Fibroblast of skin of scalp (primary cell): ENCODE measurements around the gene OR1L8. TPM values are rescaled to one million over a fixed set of nuclear protein-coding genes. Genes with fewer than 3 reads are reported as not detected.
"Not testable (repeated sequence)": the region's sequence is repeated elsewhere in the genome, so short reads cannot be mapped to it uniquely, and the experiment has no call there.

Experiments
- DNase-seq: peaks from one replicate; pipeline ENCODE4 v3.0.0-alpha.2; 2013
- polyA plus RNA-seq, 2 experiments: library from polyadenylated mRNA; unstranded; fragments of 120-200 nt; gene quantifications; one replicate each; pipeline ENCODE4 v1.2.1, GENCODE V29; 2013; ENCODE audit not compliant: insufficient read length in 2 of 2

Gene OR1L8, protein sequence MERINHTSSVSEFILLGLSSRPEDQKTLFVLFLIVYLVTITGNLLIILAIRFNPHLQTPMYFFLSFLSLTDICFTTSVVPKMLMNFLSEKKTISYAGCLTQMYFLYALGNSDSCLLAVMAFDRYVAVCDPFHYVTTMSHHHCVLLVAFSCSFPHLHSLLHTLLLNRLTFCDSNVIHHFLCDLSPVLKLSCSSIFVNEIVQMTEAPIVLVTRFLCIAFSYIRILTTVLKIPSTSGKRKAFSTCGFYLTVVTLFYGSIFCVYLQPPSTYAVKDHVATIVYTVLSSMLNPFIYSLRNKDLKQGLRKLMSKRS
- polyA plus RNA-seq (2013, experiment 1 of 2; ENCODE audit: insufficient read length): not detected
- polyA plus RNA-seq (2013, experiment 2 of 2; ENCODE audit: insufficient read length): not detected

DNA sequence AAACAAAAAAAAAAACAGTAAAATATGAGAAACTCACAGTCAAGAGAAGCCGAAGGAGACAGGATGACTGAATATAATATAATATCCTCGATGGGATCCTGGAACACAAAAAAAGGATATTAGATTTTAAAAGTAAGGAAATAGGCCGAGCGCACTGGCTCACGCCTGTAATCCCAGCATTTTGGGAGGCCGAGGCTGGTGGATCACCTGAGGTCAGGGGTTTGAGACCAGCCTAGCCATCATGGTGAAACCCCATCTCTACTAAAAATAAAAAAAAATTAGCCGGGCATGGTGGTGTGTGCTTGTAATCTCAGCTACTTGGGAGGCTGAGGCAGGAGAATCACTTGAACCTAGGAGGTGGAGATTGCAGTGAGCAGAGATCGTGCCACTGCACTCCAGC lies at the start of gene OR1L8:
TSS of gene OR1L8 (minus strand) at position 101 of the 400 bp plus-strand sequence. CDS start 14,907 bp downstream, outside the sequence.
- DNase-seq: not testable (repeated sequence)

DNA sequence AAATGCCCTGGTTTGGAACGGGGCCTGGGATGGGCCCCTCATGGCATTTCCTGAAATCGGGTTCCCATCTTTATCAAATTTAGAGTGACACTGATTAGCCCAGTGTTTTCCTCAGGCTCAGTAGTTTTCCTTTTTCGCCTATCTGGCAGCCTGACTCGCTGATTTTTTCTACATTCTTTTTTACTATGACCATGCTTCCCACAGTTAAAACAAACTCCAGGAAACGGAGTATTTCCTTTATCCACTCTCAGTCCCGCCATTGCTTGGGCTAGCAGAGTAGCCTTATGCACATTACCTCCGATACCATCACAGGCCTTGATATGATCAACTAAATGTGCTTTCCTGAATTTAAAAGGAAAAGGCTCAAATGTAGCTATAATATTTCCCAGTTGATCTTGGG lies 36.8 kb upstream of the OR1L8 start:
- DNase-seq: no peak

DNA sequence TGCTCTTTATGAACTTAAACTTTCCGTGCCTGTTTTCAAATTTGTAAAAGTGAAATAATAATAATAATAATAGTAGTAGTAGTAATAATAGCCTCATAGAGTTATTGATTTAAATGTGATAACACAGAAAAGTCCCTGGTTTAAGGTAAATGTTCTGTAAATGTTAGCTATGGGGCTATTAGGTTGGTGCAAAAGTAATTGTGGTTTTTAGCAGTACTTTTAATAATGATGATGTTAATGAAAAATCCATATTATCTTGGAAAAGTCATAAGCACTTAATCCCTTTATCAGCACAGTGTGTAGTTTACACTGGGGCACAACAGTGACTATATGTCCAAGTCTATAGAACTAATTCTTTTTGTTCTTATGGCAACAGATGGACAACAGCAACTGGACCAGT lies 31.2 kb upstream of the OR1L8 start, which contains the start of gene OR1Q1:
TSS of gene OR1Q1 (plus strand) at position 377 of the 400 bp plus-strand sequence. CDS start at position 377, 0 bp downstream.
- DNase-seq: no peak

DNA sequence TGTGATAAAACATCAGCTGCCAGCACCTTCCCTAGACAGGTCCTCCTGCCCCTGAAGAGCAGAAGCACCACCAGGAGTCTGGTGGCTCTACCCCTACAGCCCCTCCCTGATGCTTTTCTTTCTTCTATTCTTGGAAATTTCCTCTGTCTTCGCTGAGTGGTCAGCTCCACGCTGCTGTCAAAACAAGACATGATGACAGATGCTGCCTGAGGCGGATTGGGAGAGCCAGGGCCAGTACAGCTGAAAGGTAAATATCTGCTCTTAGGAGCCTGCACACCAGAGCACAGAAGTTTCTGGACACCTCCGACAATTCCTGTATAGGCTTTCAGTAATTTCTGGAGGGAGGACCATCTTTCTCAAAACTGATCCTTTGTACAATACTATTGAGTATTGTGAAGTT lies 26.6 kb upstream of the OR1L8 start:
- no peak for DNase-seq

DNA sequence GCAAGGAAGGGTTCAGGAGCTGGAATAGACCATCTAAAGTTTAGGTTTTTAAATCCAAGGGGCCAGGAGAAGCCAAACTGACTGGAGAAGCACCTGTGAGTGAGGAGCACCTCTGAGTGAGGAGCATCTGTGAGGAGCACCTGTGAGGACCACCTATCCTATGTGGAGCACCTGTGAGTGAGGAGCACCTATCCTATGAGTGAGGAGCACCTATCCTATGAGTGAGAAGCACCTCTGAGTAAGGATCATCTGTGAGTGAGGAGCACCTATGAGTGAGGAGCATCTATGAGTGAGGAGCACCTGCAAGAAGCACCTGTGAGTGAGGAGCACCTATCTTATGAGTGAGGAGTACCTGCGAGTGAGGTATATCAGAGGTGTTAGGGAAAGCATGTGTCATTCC lies 23.4 kb upstream of the OR1L8 start:
- no peak for DNase-seq

DNA sequence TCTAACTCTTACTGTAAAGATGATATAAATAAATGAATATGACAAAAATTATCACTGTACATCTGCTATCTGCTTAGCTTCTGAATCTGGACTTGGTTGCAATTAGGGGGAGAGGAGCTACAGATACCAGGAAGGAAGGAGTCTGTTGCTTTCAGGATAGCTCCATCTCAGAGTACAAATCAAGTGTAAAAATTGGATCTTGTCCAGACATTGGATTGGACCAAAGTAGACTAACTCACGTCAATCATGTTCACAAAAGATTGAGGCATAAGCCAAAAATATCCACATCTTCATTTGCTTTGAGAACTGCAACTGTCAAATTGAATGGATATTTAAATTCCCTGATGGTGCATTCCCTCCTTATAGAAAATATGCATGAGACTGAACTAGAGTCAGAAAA lies 22.5 kb upstream of the OR1L8 start:
- no peak for DNase-seq

DNA sequence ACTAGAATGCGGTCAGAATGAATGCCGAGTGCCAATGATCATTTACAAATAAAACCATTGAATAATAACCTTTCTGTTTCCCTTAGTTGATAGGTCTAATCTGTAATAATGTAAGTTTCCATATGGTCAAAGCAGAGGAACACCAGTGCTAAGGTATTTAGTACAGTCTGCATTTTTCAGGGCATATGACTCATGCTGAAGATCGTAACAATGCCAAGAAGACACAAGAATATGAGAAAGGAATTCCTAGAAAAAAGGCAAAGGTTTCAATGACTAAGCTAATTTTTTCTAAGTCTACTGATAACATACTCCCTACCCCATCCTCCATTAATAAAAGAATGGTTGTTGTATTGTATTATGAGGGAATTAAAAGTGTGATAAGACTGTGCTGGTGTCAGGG lies 2.8 kb downstream of the OR1L8 start:
- DNase-seq: peak; percentile 1

DNA sequence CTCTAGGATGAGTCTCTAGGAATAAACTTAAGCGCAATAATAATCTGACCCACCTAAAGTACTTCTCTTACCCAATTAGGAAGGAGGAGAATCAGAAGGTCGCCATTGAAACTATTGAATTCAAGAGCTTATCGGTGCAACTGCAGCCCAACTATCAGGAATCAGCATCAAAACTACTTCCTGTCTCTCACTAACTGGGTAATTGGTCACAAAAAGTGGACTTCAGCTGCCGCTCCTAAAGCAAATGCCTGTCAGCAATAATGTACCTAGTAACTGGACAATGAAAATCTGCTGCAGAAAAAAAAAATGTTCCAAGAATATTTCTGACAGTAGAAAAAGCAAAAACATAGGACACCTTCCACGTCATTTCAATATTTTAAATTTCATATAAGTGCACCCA lies 3.3 kb downstream of the OR1L8 start:
- no peak for DNase-seq

DNA sequence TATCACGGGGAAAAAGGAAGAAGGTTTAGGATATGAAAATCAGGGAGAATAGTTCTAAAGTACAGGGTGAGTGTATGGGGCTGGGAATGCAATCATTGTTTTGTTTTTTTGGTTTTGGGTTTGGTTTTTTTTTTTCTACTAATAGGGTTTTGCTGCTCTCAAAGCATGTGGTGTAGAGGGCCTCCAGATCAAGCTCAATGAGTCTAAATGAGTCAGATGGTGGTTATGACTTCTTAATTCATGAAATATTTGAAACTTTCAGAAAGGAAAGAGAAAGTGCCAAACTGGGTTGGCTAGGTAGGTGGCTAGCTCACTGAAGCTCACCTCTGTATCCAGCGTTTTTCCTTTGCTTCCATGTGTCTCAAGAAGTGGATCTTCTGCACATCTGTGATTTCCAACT lies 10.7 kb downstream of the OR1L8 start:
- no peak for DNase-seq

DNA sequence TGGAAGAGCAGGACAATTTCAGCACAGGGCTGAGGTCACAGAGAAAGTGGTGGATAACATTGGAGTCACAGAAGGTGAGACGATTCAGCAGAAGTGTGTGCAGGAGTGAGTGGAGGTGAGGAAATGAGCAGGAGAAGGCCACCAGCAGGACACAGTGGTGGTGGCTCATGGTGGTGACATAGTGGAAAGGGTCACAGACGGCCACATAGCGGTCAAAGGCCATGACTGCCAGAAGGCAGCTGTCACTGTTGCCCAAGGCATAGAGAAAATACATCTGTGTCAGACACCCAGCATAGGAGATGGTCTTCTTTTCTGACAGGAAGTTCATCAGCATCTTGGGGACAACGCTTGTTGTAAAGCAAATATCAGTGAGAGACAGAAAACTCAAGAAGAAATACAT lies 15.3 kb downstream of the OR1L8 start:
- no peak for DNase-seq

DNA sequence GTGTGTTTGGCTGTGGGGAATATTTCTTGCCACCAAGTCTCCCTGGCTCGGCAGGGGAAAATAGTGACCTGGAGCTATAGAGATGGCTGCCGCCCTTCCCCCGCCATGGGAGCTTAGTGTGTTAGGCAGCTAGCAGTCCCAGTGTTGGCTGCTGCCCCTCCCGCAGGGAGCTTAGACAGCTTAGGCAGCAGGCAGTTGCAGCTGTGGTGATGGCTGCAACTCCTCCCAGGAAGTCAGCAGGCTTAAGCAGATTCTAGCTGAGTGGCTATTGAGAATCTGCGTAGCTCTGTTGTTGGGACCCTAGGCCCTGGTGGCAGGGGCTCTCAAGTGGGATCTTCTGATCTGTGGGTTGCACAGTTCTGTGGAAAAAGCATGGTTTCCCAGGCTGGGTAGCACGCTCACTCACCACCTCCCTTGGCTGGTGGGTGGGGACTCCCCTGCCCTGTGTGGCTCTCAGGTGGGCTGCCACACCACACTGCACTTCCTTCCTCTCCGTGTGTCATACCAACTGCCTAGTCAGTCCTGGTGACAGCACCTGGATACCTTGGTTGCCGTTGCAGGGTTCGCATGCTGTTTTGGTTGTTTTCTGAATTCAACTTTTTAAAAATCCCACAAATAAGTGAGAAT lies 20.9 kb downstream of the OR1L8 start:
- DNase-seq: no peak

DNA sequence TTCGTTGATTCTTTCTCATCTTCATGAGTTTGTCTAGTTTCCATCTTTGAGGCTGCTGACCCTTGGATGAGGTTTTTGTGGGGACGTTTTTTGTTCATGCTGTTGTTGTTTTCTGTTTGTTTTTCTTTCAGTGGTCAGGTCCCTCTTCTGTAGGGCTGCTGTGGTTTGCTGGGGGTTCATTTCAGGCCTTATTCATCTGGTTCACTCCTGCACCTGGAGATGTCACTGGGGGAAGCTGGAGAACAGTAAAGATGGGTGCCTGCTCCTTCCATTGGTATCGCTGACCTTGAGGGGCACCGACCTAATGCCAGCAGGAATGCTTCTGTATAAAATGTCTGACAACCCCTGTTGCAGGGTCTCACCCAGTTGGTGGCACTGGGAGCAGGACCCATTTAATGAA lies 21.7 kb downstream of the OR1L8 start:
- no peak for DNase-seq

DNA sequence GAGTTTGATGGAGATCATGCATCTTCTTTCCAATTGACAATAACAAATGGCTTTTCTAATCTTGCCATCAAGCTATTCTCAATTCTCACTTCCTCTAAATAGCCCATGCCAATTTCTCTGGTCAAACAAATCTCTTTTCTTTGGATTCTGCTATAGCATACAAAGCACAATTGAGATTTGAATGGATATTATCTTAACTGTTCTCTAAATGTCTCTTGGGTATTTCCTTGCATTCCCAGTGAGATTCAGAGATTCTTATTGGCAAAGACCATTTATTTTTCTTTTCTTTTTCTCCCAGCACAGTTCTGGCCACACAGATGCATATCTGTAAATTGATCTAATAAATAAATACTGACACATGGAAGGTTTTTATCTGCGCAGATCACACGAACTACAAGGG lies 30.4 kb downstream of the OR1L8 start, which contains the start of gene OR1N2:
TSS of gene OR1N2 (plus strand) at position 301 of the 400 bp plus-strand sequence. CDS start 100 bp downstream, outside the sequence.
- DNase-seq: no peak

DNA sequence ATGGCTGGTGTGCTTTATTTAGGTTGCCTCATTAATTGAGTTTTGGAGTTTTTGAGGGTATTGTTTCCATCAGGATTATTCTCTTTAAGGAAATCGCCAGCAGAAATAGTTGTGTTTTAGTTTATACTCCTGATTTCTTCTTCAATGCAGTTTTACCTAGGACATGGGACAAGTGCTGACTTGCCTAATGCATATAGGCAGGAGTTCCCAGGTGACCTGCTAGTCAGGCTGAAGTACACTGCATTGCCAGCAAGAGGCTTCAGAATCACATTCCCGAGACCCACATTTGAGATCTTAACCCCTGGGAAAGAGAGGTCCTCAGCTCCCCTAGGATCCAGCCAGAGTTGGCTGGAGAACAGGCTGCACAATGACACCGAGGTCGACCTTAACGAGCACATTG lies 31.8 kb downstream of the OR1L8 start:
- DNase-seq: no peak

DNA sequence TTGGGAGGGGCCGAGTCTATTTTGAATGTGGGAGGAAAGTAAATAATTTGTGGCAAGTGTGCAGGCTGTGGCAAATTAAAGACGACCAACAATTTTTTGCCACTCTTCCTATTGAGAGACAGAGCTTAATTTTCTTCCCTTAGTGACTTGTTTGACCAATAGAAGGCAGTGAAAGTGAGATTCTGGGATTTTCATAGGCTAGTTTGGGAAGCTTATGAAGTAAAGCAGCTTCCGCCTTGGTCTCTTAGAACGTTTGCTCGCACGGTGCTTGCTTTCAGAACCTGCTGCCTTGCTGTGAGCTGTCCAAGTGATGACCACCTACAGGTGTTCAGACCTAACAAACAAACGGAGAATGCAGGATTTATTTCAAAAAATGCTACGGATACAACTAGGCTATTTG lies 37.0 kb downstream of the OR1L8 start:
- no peak for DNase-seq

DNA sequence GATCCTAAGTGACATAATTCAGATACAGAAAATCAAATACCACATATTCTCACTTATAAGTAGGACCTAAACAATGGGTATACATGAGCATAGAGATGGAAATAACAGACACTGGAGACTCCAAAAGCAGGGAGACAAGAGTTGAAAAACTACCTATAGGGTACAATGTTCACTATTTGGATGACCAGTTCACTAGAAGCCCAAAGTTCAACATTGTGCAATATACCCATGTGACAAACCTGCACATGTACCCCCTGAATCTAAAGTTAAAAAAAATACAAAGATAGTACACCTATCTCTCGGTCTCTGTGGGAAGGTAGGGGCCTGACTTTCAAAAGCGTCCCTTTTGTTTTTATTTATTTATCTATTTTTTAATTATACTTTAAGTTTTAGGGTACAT lies 44.4 kb downstream of the OR1L8 start:
- DNase-seq: no peak

DNA sequence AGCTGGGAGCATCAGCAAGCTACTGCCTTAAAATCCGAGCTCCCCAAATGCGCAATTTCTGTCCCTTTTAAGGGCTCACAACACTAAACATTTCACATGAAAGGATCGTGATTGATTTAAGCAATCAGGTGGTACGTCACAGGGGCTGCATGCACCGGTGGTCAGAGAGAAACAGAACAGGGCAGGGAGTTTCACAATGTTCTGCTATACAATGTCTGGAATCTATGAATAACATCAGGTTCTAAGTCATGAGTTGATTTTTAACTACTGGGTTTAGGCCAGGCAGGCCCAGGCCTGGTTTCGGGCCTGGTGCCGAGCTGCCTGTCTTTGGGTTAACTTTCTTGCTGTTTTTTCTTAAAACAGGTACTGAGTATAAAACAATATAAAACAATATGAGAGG lies 46.1 kb downstream of the OR1L8 start:
- not testable (repeated sequence) for DNase-seq

DNA sequence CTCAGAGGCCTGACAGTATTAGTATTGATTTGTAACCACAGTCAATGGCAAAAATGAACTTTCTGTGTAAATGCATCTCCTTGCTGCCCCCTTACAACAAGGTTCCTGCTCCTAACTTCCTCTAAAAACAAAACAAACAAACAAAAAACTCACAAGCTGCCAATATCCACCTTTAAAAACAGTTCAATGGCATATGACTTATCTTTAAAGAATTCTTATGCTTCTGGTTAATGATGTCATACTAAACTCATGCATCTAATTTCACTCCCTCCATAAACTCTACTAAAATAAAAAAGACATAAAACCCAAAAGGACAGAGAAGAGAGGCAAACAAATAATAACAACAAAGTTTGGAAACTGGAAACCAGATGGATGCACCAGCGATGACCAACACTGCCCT lies 47.0 kb downstream of the OR1L8 start:
- DNase-seq: no peak

DNA sequence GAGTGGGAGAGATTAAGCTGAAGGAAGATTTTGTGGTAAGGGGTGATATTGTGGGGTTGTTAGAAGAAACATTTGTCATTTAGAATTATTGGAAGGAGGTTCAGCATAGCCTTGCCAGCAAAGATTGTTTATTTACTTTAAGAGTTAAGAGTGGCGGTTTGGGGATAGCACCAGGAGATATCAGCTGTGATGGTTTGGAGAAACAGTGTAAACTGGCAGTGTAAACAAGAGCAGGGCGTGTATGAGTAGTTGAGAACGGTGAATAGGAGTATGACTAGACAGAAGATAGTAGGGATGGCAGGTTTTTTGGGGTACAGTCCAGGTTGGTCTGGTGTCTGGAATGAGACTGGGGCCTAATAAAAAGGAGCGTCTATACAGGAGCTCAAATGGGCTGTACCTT lies 52.0 kb downstream of the OR1L8 start:
- not testable (repeated sequence) for DNase-seq

DNA sequence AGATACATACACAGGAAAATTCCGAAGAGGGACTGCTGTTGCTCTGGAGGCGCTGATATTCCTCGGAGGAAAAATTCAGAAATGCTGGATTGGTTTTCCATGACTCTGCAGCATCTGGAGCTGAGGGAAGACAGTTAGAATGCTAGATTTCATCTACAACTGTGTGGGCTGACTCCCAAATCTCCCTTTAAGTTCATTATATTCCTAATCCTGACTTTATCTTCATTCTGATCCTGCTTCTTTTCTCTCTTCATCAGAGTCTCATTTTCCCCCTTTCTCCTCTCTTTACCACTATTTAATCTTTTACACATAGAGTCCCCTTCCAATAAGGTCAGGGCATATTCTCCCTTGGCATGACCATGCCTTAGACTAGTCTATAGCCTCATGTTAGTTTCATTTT lies 56.0 kb downstream of the OR1L8 start, which contains the start of gene OR1N1:
TSS of gene OR1N1 (minus strand) at position 101 of the 400 bp plus-strand sequence. CDS start at position 101, 0 bp downstream.
- DNase-seq: no peak

DNA sequence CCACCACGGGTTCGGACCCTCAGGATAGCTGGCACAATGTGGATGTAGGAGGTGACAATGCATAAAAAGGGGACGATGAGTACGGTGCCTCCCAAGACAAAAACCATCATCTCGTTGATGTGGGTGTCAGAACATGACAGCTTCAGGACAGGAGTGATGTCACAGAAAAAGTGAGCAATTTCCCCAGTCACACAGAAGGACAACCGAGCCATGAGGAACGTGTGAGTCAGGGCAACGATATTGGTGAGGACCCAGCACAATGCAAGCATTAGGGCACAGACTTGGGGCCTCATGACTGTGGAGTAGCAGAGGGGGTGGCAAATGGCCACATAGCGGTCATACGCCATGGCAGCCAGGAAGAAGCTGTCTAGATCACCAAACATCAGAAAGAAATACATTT lies 56.6 kb downstream of the OR1L8 start:
- DNase-seq: no peak

DNA sequence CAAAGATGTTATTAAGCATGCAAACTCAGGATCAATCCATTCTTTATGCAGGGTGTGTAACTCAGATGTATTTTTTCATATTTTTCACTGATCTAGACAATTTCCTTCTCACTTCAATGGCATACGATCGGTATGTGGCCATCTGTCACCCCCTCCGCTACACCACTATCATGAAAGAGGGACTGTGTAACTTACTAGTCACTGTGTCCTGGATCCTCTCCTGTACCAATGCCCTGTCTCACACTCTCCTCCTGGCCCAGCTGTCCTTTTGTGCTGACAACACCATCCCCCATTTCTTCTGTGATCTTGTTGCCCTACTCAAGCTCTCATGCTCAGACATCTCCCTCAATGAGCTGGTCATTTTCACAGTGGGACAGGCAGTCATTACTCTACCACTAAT lies 63.8 kb downstream of the OR1L8 start:
- DNase-seq: no peak

DNA sequence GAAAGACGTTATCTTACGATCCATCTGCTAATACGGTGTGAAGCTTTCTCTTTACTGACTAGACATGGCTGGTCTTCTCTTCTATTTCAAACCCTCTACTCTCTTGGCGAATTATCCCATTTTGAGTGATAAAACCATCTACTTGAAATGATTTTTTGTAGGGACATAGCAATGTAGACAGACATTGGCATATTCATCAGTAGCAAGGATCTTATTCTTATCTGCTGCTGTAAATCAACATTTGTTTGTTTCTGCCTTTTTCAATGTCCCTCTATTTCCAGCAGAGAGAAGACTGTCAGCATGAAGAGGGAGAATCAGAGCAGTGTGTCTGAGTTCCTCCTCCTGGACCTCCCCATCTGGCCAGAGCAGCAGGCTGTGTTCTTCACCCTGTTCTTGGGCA lies 64.3 kb downstream of the OR1L8 start, which contains the start of gene OR1J4:
TSS of gene OR1J4 (plus strand) at position 301 of the 400 bp plus-strand sequence. CDS start at position 301, 0 bp downstream.
- DNase-seq: no peak

DNA sequence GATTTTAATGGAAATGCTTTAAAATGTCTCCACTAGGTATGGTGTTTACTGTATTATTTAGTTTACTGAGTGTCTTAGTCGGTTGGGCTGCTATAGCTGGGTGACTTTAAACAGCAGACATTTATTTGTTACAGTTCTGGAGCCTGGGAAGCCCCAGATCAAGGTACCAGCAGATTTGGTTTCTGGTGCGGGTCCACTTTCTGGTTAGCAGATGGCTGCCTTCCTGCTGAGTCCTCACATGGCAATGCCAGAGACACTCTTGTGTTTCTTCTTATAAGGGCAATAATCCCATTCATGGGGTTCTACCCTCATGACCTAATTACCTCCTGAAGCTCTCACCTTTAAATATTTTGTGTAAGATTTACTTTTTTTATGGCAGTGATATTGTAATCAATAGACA lies 65.0 kb downstream of the OR1L8 start:
- no peak for DNase-seq
